ENCODE measurements around the gene OR4D6.

- TF ChIP-seq EZH2 (IDR thresholded peaks at IDR 0.05; ENCODE audit: borderline replicate concordance, low read length) (no peak), CTCF (IDR thresholded peaks at IDR 0.05; ENCODE audit: low read length) (peak; percentile 81)
Observed at GRCh38 chr11:59429924-59430516, 26.7 kb upstream of the OR4D6 start.
